CD4-positive, alpha-beta T cell (primary cell): ENCODE results near the gene PPP1R9A. TPM values are rescaled to one million over a fixed set of nuclear protein-coding genes. Genes with fewer than 3 reads are reported as not detected.

Experiments
- ATAC-seq: fragments of 200-7000 bp; cut with Tn5 transposase; one replicate; pipeline ENCODE4 v1.10.0; 2022; ENCODE audit warnings: mild to moderate bottlenecking; ENCODE audit not compliant: poor library complexity
- CTCF ChIA-PET: fragments of 350-600 bp; sonication (Branson Sonifier 250); formaldehyde crosslinking; loops from one replicate; lab custom pipeline; 2021; ENCODE audit warnings: antibody characterized with exemption, inconsistent platforms; lab: Charles Lee
- POLR2A ChIA-PET: fragments of 350-600 bp; sonication (Branson Sonifier 250); formaldehyde crosslinking; loops from one replicate; lab custom pipeline; 2021; ENCODE audit warnings: antibody characterized with exemption, inconsistent platforms; lab: Charles Lee
- DNase-seq, 14 experiments: peaks; one replicate each; pipeline ENCODE4 v3.0.0-alpha.2; 2013 to 2020; ENCODE audit warnings: mixed read lengths in 2 of 14
- H3K27ac ChIP-seq, 2 donors: one replicate each; pipeline versions ENCODE4 v1.5.1 to v1.7.0; 2013; ENCODE audit warnings: low read length in 2 of 2, low read depth in 1 of 2, mild to moderate bottlenecking in 1 of 2
- H3K27me3 ChIP-seq, 2 experiments: 1 replicate in 1 of 2; 2 replicates in 1 of 2; pipeline versions ENCODE4 v1.6.1 to v1.7.0; 2013; ENCODE audit warnings: low read length in 2 of 2, control low read depth in 1 of 2, mild to moderate bottlenecking in 1 of 2, moderate library complexity in 1 of 2; ENCODE audit not compliant: insufficient read depth in 2 of 2, control insufficient read depth in 1 of 2
- H3K36me3 ChIP-seq: one replicate; pipeline ENCODE4 v1.6.1; 2013; ENCODE audit warnings: low read length, control low read depth; ENCODE audit not compliant: insufficient read depth
- H3K4me1 ChIP-seq: one replicate; pipeline ENCODE4 v1.6.1; 2013; ENCODE audit warnings: low read length, control low read depth; ENCODE audit not compliant: insufficient read depth
- H3K4me3 ChIP-seq: one replicate; pipeline ENCODE4 v1.5.1; 2013; ENCODE audit warnings: mild to moderate bottlenecking, low read length, moderate library complexity
- H3K9me3 ChIP-seq, 2 experiments: 1 replicate in 1 of 2; 2 replicates in 1 of 2; pipeline versions ENCODE4 v1.6.1 to v1.7.0; 2013; ENCODE audit warnings: low read length in 2 of 2, mild to moderate bottlenecking in 2 of 2, control low read depth in 1 of 2, moderate library complexity in 1 of 2; ENCODE audit not compliant: control insufficient read depth in 1 of 2, insufficient read depth in 1 of 2
- H3K27ac Mint-ChIP-seq: one replicate; pipeline ENCODE4 v1.8.0; 2020; ENCODE audit warnings: mixed read lengths
- H3K27me3 Mint-ChIP-seq: one replicate; pipeline ENCODE4 v1.8.0; 2021; ENCODE audit warnings: mixed read lengths
- H3K36me3 Mint-ChIP-seq: one replicate; pipeline ENCODE4 v1.8.0; 2021; ENCODE audit warnings: low read depth, mixed read lengths
- H3K4me1 Mint-ChIP-seq: one replicate; pipeline ENCODE4 v1.8.0; 2021; ENCODE audit warnings: low read depth, mixed read lengths
- H3K4me3 Mint-ChIP-seq: one replicate; pipeline ENCODE4 v1.8.0; 2020; ENCODE audit warnings: mild to moderate bottlenecking, mixed read lengths
- H3K9me3 Mint-ChIP-seq: one replicate; pipeline ENCODE4 v1.8.0; 2020; ENCODE audit warnings: mixed read lengths
- CTCF ChIP-seq: fragments of 200-600 bp; IDR thresholded peaks from one replicate; pipeline ENCODE4 v1.8.0; 2022; ENCODE audit warnings: antibody characterized with exemption, mild to moderate bottlenecking
- intact Hi-C, 2 experiments: fragments of 100-400 bp; cut with DNase I in 1 of 2; cut with micrococcal nuclease in 1 of 2; formaldehyde crosslinking; loops; one replicate each; pipeline versions ENCODE4 v1.15.1 to v1.9.0; 2023 to 2025; cut with DNase I, micrococcal nuclease
- polyA plus RNA-seq, 2 donors: library from polyadenylated mRNA; unstranded; fragments of 120-200 nt; gene quantifications; one replicate each; pipeline ENCODE4 v1.2.1, GENCODE V29; 2013
- total RNA-seq, 174 experiments: library from RNA in 2 of 174; stranded (reverse) in 2 of 174; gene quantifications; one replicate each; pipeline ENCODE4 v1.2.3 and lab custom pipeline; 2021 to 2026

The PPP1R9A gene
- total RNA-seq: not detected
- polyA plus RNA-seq (2013, experiment 1 of 2): 0.05 TPM
- 0.50 TPM for polyA plus RNA-seq (2013, experiment 2 of 2)
- total RNA-seq (lab: John Stamatoyannopoulos, UW): 0 to 2.9 (median 0.12) reads per million in 172 experiments

- H3K27ac ChIP-seq: no peak within 1 kb of the TSS
- POLR2A ChIA-PET: no interaction called here
- intact Hi-C loops: no loop called here
Measured at GRCh38 chr7:94907026-94907810, at the start of gene PPP1R9A. Gene PPP1R9A, plus strand, starts transcription at chr7:94907594. Its CDS starts 2,520 bp downstream, at chr7:94910114.

DNA sequence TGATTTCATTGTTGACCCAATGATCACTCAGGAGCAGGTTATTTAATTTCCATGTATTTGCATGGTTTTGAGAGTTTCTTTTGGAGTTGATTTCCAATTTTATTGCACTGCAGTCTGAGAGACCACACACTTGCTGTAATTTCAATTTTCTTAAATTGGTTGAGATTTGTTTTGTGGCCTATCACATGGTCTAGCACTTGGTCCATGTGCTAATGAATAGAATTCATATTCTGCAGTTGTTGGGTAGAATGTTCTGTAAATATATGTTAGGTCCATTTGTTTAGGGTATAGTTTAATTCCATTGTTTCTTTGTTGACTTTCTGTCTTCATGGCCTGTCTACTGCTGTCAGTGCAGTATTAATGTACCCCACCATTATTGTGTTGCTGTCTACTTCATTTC, 36.3 kb upstream of the PPP1R9A start:
- no peaks in the 10 kb centered on the region for H3K4me1 Mint-ChIP-seq
- intact Hi-C loops: no loop called here
- no peaks in the 10 kb centered on the region for H3K36me3 Mint-ChIP-seq
- H3K9me3 Mint-ChIP-seq: peaks cover 2% of the 10 kb centered on the region
- Histone ChIP-seq H3K27me3 (no peaks in the 10 kb centered on the region), H3K4me1 (no peaks in the 10 kb centered on the region), H3K9me3 (no peaks in the 10 kb centered on the region), H3K4me3 (no peak overlapping the region), H3K27ac (no peak overlapping the region), H3K36me3 (no peaks in the 10 kb centered on the region)
- DNase-seq (no peak), ATAC-seq (no peak)
- no peaks in the 10 kb centered on the region for H3K27me3 Mint-ChIP-seq
- ChIA-PET POLR2A (no interaction called here), CTCF (no interaction called here)
- H3K4me3 Mint-ChIP-seq: no peak overlapping the region
- H3K27ac Mint-ChIP-seq: no peak overlapping the region
- no peak for TF ChIP-seq CTCF

More at GRCh38 chr7:94907026-94907810, at the start of gene PPP1R9A:
- CTCF ChIA-PET: no interaction called here
- no peaks in the 10 kb centered on the region for H3K36me3 Mint-ChIP-seq
- no peak for ATAC-seq
- H3K4me3 Mint-ChIP-seq: peak within 1 kb of the TSS; percentile 48
- peak in 1 of 14 experiments; percentile 3 for DNase-seq
- H3K36me3 ChIP-seq: no peaks in the 10 kb centered on the region
- peaks cover 13 to 48% of the 10 kb centered on the region in 2 experiments for H3K27me3 ChIP-seq
- no peaks in the 10 kb centered on the region for H3K4me1 ChIP-seq
- peaks cover 66% of the 10 kb centered on the region for H3K27me3 Mint-ChIP-seq
- no peak for TF ChIP-seq CTCF
- H3K4me3 ChIP-seq: no peak within 1 kb of the TSS
- no peaks in the 10 kb centered on the region for H3K9me3 Mint-ChIP-seq
- H3K4me1 Mint-ChIP-seq: peaks cover 5% of the 10 kb centered on the region
- peaks cover 0 to 5% of the 10 kb centered on the region in 2 experiments for H3K9me3 ChIP-seq
- H3K27ac Mint-ChIP-seq: no peak within 1 kb of the TSS

- intact Hi-C loops: no loop called here
- no peak overlapping the region for H3K27ac ChIP-seq
- H3K27me3 ChIP-seq: no peaks in the 10 kb centered on the region
- H3K4me1 ChIP-seq: no peaks in the 10 kb centered on the region
- ChIA-PET CTCF (no interaction called here), POLR2A (no interaction called here)
- H3K4me1 Mint-ChIP-seq: no peaks in the 10 kb centered on the region
- no peak for TF ChIP-seq CTCF
- H3K36me3 Mint-ChIP-seq: no peaks in the 10 kb centered on the region
- peaks cover 6 to 8% of the 10 kb centered on the region in 2 experiments for H3K9me3 ChIP-seq
- no peaks in the 10 kb centered on the region for H3K27me3 Mint-ChIP-seq
- H3K9me3 Mint-ChIP-seq: peaks cover 9% of the 10 kb centered on the region
- no peak overlapping the region for H3K27ac Mint-ChIP-seq
- H3K36me3 ChIP-seq: no peaks in the 10 kb centered on the region
- H3K4me3 Mint-ChIP-seq: no peak overlapping the region
- DNase-seq (no peak), ATAC-seq (no peak)
- H3K4me3 ChIP-seq: no peak overlapping the region
Measured at GRCh38 chr7:94873239-94873638, 34.2 kb upstream of the PPP1R9A start.
